Astrocyte (in vitro differentiated cells and primary cell): ENCODE data around the gene LYPD4.

Source experiments
- EZH2 ChIP-seq: IDR thresholded peaks from 2 replicates; pipeline ENCODE4 v1.6.1; 2012; ENCODE audit warnings: mild to moderate bottlenecking, low read length, inconsistent platforms; ENCODE audit not compliant: insufficient read depth
- TF ChIP-seq, protein P1 (sequence below): IDR thresholded peaks from 2 replicates; pipeline ENCODE4 v1.5.1; 2011; ENCODE audit warnings: low read depth, mild to moderate bottlenecking, inconsistent platforms, low read length, moderate library complexity; ENCODE audit not compliant: insufficient read depth

DNA sequence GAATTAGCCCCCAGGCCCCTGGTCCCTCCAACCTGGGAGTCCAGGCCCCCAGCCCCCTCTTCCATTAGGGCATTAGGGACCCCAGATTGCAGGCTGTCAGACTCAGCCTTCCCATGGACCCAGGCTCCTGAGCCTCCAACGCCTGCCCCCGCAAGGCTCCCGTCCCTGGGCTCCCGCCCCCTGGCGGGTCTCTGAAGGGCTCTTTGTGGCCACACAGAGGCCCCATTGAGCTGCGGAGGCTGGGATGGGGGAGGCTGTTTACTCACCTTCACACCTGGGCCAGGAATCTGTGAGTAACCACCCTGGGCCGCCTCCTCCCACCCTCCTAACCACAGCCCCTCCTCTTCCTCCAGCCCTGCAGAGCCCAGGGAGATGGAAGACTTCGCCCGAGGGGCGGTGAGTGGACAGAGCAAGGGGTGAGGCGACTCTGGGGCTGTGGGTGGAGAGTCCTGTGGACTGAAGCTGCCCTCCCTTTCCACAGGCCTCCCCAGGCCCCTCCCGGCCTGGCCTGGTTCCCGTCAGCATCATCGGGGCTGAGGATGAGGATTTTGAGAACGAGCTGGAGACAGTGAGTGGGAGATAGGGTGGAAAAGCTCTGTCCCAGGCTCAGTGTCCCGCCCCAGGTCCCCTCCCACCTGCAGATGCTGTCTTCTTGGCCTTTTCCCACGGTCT lies 43.4 kb upstream of the LYPD4 start:
- TF ChIP-seq, protein P1, sequence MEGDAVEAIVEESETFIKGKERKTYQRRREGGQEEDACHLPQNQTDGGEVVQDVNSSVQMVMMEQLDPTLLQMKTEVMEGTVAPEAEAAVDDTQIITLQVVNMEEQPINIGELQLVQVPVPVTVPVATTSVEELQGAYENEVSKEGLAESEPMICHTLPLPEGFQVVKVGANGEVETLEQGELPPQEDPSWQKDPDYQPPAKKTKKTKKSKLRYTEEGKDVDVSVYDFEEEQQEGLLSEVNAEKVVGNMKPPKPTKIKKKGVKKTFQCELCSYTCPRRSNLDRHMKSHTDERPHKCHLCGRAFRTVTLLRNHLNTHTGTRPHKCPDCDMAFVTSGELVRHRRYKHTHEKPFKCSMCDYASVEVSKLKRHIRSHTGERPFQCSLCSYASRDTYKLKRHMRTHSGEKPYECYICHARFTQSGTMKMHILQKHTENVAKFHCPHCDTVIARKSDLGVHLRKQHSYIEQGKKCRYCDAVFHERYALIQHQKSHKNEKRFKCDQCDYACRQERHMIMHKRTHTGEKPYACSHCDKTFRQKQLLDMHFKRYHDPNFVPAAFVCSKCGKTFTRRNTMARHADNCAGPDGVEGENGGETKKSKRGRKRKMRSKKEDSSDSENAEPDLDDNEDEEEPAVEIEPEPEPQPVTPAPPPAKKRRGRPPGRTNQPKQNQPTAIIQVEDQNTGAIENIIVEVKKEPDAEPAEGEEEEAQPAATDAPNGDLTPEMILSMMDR, result peak; percentile 13
- TF ChIP-seq EZH2, result no peak
